ENCODE data around the gene PRIM2.
"Not testable (repeated sequence)": the region's sequence is repeated elsewhere in the genome, so short reads cannot be mapped to it uniquely, and the experiment has no call there.

PRIM2 gene

GRCh38 chr6:57368965-57369731 lies 51.7 kb downstream of the PRIM2 start:
- DNase-seq: not testable (repeated sequence)

DNA sequence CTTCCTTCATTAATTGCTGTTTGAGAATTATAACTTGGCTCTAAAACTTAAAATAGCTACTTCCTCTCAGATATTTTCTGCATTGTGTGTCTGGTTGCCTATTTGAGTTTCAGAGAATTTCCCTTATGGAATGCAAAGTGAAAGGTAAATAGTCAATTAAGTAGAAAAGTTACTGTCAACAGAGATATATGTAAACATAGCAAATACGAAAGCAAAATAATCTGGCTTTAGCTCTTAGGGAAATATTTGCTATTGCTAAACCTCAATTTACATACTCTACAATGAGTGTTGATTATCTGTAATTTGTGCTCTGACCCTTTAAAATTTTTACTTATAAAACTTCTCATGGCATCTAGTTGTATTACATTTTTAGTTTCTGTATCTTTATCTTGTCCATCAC lies 54.3 kb downstream of the PRIM2 start:
- DNase-seq: not testable (repeated sequence)

GRCh38 chr6:57374764-57375163 lies 57.3 kb downstream of the PRIM2 start:
- not testable (repeated sequence) for DNase-seq

DNA sequence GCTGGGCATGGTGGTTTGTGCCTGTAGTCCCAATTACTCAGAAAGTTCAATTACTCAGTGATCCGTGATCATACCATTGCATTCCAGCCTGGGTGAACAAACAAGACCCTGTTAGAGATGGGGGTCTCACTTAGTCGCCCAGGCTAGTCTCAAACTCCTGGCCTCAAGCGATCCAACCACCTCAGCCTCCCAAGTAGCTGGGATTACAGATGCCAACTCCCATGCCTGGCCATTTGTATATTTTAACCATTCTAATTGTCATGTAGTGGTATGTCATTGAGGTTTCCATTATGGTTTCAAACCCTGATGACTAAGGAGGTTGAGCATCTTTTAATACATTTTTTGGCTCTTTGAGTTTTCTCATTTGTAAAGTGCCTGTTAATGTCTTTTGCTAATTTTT lies 58.7 kb downstream of the PRIM2 start:
- not testable (repeated sequence) for DNase-seq

DNA sequence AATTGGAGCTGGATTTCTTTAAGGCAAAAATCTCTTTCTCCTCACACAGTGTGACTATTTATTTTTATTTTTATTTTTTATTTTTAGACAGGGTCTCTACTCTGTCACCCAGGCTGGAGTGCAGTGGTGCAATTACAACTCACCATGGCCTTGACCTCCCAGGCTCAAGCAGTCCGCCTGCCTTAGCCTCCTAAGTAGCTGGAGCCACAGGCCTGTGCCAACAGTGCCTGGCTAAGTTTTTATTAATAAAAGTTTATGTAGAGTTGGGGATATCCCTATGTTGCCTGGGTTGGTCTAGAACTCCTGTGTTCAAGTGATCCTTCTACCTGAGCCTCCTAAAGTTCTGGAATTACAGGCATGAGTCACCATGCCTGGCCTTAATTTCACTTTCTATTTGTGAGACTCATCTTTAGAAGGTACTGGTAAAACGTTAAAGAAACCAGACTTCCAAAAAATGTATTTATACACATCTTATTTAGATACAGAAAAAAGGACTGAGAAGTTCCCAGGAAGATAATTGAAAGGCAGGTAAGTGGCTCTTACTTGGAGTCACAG lies 71.7 kb downstream of the PRIM2 start:
- not testable (repeated sequence) for DNase-seq

DNA sequence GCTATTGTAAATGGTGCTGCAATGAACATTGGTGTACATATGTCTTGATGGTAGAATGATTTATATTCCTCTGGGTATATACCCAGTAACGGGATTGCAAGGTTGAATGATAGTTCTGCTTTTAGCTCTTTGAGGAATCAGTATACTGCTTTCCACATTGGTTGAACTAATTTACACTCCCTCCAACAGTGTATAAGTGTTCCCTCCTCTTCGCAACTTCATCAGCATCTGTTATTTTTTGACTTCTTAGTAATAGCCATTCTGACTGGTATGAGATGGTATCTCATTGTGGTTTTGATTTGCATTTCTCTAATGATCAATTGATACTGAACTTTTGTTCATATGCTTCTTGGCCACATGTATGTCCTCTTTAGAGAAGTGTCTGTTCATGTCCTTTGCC lies 73.4 kb downstream of the PRIM2 start:
- not testable (repeated sequence) for DNase-seq

DNA sequence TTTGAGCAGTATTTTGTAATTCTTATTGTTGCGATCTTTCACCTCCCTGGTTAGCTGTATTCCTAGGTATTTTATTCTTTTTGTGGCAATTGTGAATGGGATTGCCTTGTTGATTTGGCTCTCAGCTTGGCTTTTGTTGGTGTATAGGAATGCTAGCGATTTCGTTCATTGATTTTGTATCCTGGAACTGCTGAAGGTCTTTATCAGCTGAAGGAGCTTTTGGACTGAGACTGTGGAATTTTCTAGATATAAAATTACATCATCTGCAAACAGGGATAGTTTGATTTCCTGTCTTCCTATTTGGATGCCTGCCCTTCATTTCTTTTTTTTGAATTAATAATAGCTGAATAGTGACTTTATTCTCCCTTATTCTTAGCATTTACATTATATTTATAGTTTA lies 74.6 kb downstream of the PRIM2 start:
- not testable (repeated sequence) for DNase-seq

GRCh38 chr6:57419341-57419740 lies 101.9 kb downstream of the PRIM2 start:
- not testable (repeated sequence) for DNase-seq

GRCh38 chr6:57421503-57421902 lies 104.1 kb downstream of the PRIM2 start:
- no peak for DNase-seq

DNA sequence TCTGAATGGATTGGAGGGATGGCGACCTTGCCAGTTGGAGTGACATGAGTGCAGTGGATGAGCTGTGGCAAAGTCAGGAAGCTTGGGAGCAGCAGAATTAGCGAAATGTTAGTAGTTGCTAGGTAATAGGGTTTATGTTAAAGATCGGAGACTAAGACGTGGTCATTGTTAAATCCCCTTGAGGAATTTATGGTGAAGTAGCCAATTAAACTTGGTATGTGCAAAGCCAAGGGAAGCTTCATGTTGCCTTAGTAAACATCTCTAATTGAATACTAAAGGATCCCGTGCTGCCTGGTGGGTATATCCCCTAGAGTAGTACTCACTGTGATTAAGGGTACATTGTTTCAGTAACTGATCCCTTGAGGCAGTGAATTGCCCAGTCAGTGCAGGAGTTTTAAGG lies 106.0 kb downstream of the PRIM2 start:
- no peak for DNase-seq

DNA sequence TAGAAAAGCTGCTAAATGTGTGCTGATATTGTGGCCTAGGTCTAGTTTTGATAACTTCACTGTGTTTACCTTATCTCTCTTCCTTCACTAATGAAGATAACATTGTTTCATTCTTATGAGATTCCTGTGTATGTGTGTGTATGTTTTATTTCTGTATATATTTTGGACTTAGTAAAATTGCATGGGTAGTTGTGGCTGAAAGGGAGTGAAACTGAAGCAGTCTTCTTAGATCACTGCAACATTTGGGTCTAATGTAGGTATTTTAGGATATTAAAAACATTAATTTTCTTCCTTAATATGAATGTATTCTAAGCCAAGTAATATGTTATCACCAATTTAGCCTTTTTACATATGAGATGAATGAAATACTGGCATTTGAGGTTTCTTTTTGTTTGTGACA lies 114.3 kb downstream of the PRIM2 start:
- not testable (repeated sequence) for DNase-seq

DNA sequence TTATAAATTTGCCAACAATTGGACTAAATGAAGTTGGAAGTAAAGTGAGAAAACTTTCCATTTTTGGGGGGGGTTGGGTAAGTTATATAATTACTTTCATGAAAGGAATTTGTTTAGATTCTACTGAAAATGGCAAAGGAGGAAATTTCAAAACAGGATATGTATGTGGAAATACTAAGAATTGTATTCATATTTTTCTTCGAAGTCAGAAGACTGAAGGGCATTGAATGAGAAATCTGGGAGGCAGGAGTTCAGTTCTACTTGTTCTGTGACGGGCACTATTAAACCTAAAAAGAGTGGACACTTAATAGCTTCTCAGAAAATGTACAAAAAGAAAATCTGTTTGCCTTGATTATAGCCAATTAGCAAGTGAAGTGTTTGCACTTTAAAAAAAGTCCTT lies 114.7 kb downstream of the PRIM2 start:
- no peak for DNase-seq

DNA sequence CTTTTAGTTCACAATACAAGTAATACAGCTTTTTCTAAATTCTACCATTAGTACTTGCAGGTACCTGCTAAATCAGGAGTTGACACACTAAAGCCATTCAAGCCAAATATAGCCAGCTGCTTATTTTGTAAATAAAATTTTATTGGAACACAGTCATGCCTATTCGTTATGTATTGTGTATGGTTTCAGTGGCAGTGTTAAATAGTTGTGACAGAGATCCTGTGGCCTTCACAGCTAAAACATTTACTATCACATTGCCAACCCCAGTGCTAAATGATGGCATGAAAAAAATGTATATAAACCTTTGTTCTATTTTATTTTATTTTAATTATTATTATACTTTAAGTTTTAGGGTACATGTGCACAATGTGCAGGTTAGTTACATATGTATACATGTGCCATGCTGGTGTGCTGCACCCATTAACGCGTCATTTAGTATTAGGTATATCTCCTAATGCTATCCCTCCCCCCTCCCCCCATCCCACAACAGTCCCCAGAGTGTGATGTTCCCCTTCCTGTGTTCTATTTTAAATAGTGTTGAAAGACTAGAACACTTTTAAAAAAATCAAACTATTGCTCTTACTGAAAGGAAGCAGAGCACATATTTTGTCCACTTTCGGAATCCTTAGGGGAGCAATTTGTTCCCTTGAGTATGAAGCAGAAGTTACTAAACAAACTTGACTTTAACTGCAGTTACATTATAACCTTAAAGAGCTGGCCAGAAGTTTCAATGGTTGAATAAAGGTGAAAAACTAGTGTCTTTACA lies 115.7 kb downstream of the PRIM2 start:
- DNase-seq: no peak

DNA sequence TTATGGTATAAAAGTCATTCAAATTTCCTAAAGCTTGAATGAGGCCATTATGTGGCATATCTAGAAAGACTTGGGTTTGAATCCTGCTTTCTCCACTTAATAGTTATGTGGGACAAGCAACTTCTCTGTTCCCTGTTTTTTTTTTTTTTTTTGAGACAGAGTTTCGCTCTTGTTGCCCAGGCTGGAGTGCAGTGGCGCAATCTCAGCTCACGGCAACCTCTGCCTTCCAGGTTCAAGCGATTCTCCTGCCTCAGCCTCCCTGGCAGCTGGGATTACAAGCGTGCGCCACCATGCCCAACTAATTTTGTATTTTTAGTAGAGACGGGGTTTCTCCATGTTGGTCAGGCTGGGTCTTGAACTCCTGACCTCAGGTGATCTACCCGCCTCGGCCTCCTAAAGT lies 116.4 kb downstream of the PRIM2 start:
- not testable (repeated sequence) for DNase-seq

GRCh38 chr6:57434944-57435343 lies 117.5 kb downstream of the PRIM2 start:
- no peak for DNase-seq

DNA sequence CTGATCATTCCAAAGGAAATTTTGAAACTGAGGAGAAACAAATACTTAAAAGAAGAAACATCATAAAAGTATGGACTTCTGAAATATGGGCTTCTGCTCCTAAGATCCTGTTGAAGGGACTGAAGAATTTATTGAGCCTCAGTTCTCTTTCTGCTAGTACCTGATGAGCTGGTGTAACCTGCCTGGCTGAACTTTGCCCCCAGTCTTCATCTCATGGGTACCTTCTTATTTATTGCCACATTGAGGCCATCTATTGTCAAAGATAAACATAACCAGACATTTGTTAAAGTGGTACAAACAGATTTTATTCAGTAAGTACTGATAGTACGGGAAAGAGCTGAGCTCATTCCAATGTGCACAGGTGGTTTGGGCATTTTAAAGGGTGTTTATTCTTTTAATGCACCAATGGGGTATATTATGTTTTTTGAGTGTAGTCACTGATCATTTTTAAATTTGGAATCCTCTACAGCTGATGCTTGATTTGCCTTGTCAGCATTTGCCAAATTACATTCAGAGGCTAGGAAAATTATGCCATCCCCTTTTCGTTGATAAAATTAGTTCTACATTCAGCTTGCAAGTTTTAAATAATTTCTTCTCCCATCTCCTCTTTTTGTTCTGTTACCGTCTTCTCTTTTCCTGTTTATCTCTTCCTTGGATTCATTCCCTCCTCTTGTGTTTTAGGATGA lies 118.2 kb downstream of the PRIM2 start:
- no peak for DNase-seq

- not testable (repeated sequence) for DNase-seq
These were observed 123.3 kb downstream of the PRIM2 start for GRCh38 chr6:57440735-57441134.

GRCh38 chr6:57442133-57442532 lies 124.7 kb downstream of the PRIM2 start:
- not testable (repeated sequence) for DNase-seq

- not testable (repeated sequence) for DNase-seq
These were observed 125.8 kb downstream of the PRIM2 start for GRCh38 chr6:57443181-57443580.

- not testable (repeated sequence) for DNase-seq
These were observed 127.4 kb downstream of the PRIM2 start for GRCh38 chr6:57444787-57445186.

DNA sequence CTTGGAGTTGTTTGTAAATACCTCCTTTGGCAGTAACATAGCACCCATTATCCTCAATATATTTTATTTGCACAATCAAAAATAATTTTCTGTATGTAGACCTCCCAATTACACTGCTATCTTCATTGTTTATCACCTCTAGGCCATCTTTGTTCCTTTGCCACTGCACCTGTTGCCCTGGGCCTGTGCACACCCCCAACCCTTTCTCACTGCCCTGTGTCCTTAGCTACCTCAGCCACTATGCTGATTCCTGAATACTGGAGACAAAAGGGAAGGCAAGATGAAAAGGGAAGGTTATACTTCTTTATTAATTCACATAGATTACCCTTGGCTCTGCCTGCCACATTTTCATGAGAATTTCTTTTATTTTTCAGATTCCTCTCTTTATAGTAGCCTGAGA lies 127.9 kb downstream of the PRIM2 start:
- DNase-seq: not testable (repeated sequence)

DNA sequence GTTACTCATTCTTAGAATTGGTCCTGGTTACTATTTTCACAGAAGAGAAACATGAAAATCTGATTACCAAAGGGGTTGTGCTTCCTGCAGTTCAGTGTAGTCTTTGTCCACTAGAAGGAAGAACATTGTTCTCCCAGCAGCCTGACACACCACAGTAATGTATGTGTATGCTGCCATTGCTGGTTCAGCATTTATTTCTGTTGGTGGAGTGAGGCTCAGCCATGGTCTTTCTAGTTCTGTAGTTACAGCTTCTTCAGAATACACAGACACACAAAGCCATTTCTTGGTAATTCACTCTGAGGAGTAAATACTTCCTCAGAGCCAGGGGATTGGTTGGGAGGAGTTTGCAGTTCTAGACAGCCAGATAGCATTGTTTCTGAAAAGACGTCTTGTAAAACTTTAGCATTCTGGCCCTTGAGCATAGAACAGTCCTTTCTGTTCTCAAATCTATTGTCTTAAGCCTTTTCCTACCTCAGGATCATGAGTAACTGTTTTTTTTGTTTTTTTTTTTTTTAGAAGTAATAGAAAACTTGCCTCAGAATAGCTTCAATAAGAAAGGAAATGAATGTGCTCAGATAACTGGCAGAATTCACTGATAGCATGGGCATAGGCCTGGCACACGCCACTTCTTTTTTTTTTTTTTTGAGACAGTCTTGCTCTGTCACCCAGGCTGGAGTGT lies 128.5 kb downstream of the PRIM2 start:
- not testable (repeated sequence) for DNase-seq

Measured in activated CD8-positive, alpha-beta memory T cell treated with anti-CD3 and anti-CD28 coated beads, Interleukin-2, amount 50 U/mL, for 48 hours (primary cell).